ENCODE data around the gene LMAN2.

GRCh38 chr5:177320879-177321278 is 30.6 kb downstream of the LMAN2 start:
- TF ChIP-seq EP300 (IDR thresholded peaks at IDR 0.05): no peak
- no peak for TF ChIP-seq CTCF (IDR thresholded peaks at IDR 0.05)

All from tibial nerve (tissue), 4 donors.